NCI-H748 treated with DMSO at 0.1 percent for 48 hours (cell line): ENCODE measurements around the gene INTS7.
"Not testable (repeated sequence)": the region's sequence is repeated elsewhere in the genome, so short reads cannot be mapped to it uniquely, and the experiment has no call there.

Source experiments
- DNase-seq: peaks from one replicate; lab custom pipeline; 2025; lab: John Stamatoyannopoulos, UW

INTS7 gene

DNA sequence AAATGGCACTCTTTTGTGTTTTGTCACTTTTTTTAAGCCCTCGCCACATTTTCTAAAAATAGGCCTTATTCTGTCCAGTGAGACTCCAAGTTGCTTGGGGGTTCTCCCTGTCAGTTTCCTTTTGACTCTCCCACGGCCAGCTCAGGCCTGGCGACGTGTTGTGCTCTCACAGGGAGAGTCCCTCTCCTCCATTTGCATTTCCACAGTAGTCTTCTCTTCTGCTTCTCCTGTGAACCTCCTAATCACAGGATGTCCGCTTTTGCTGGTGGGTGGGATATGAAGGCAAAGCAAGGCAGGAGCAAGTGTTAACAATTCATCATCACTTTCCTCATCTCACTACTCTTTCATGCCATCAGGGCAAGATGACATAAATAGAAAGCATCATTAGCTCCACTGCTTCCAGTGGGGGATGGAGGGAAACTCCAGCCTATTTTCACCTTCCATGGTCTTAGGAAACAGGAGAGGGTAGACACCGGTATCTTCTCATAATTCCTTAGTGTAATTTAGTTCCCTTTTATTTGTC lies 99.8 kb downstream of the INTS7 start:
- no peak for DNase-seq

DNA sequence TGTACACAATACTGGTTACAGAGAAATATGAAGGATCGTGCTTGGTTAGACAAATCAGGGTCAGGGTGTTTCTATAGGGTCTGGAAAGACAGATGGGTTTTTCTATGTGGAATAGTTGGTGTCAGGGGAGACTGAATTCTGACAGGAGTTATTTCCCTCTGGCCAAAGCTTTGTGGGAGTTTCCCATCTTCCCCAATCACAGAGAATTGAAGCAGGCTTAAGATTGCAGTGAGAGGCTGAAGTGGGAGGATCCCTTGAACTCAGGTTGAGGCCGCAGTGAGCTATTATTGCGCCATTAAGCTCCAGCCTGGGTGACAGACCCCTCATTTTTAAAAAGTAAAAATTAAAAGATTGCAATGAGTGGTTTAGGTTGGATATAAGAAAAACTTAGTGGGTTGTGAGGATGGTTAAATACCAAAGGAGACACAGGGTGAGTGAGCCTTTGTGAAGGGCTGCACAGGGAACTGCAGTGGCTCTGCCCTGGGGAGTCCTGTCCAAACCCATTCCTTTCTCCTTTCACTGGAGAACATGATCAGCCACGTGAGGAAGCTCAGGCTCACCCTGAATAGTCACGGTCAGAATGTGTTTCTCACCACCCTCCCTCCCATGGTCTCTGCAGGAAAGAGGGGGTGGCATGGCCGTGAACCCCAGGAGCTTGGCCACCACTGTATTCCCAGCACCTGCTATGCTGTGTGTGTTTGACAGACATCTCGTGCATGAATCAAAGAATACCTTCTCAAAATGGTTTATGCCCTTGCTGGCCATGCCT lies 101.2 kb downstream of the INTS7 start:
- no peak for DNase-seq

DNA sequence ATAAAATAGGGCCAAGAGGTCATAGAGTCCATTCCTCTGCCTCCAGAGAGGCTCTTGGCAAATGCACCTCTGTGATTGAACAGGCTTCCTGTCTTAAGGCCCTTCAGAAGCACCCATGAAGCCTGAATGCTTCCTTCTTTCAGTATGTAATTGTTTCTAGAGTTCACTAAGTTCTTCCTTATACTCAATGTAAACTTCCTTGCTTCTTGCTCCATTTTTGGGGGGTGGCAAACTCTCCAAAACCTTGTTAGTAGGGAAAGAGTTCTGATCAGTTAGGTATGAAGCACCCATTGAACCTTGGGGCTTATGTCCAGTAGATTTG lies 102.5 kb downstream of the INTS7 start:
- DNase-seq = no peak

- no peak for DNase-seq
Measured at GRCh38 chr1:211932231-211932932, 103.0 kb downstream of the INTS7 start.

- no peak for DNase-seq
Measured at GRCh38 chr1:211929683-211930082, 105.7 kb downstream of the INTS7 start.

DNA sequence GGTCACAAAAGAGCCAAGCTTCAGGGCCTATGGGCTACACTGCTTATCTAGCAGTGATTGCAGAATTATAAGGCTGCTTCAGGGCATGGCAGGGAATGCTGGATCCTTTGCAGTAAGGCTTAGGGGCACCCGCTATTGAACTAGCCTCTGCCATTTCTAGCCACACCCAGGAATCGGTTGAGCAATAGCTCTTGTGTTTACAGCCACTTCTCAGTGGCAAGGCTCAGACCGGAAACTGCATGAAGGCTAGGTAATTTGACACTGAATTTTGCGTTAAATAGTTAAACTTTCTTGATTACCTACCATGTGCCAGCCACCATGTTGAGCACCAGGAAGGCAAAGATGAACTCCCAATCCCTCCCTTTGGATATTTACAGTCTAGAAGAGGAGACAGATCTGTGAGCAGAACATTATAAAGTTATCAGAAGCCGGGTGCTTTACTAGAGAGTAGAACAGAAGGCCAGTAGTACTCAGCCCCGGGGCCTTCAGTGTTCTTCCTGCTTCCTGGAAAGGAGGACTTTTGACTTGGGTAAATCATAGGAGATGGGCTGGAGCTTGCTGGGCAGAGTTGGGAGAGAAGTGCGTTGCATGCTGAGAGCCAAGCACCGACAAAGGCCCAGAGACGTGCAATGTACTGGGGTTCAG lies 106.2 kb downstream of the INTS7 start:
- DNase-seq = peak; percentile 85

GRCh38 chr1:211928290-211928801 lies 107.0 kb downstream of the INTS7 start:
- DNase-seq = no peak

- peak; percentile 67 for DNase-seq
Measured at GRCh38 chr1:211925016-211925415, 110.3 kb downstream of the INTS7 start.

GRCh38 chr1:211924256-211924655 lies 111.1 kb downstream of the INTS7 start:
- no peak for DNase-seq

DNA sequence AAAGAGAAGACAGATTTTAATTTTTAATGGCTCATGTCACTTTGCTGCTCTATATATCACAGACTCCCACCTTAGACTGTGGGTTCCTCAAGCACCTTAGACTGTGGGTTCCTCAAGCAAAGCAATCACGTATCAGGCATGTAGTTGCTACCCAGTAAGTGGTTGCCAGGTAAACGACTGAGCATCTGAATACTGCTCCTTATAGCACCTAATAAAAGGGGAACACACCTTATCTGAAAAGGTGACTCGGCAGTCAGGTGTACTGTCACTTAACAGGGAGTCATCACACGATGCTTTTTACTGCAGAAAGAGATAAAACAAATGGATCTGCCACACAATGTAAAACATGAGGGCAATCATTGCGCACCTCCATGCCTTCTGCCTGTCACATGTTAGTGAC lies 112.3 kb downstream of the INTS7 start:
- DNase-seq = no peak

- DNase-seq = no peak
Measured at GRCh38 chr1:211921579-211922095, 113.7 kb downstream of the INTS7 start.

- no peak for DNase-seq
Measured at GRCh38 chr1:211920602-211921226, 114.6 kb downstream of the INTS7 start.

- no peak for DNase-seq
Measured at GRCh38 chr1:211920141-211920572, 115.2 kb downstream of the INTS7 start.

DNA sequence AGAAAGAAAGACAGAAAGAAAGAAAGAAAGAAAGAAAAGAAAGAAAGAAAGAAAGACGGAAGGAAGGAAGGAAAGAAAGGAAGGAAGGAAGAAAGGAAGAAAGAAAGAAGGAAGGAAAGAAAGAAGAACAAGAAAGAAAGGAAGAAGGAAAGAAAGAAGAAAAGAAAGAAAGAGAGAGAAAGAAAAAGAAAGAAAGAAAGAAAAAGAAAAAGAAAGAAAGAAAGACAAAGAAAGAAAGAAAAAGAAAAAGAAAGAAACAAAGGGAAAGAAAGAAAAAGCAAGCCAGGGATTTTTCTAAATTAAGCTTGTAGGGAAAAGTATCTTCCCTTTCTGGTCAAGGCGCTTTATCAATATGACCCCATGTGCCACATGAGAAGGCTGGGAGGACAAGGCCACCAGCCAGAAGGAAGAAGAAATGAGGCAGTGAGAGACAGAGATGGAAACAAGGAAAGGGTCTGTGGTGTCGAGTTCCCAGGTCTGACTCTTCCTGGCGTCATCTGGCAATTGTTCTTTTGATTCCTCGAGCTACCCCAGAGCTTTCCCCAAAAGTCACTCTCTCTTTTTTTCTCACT lies 116.4 kb downstream of the INTS7 start:
- DNase-seq = no peak

- not testable (repeated sequence) for DNase-seq
Measured at GRCh38 chr1:211916458-211916857, 118.9 kb downstream of the INTS7 start.

GRCh38 chr1:211915924-211916323 lies 119.4 kb downstream of the INTS7 start:
- DNase-seq = no peak

GRCh38 chr1:211912844-211913432 lies 122.4 kb downstream of the INTS7 start:
- DNase-seq = no peak

- DNase-seq = no peak
Measured at GRCh38 chr1:211912038-211912437, 123.3 kb downstream of the INTS7 start.

DNA sequence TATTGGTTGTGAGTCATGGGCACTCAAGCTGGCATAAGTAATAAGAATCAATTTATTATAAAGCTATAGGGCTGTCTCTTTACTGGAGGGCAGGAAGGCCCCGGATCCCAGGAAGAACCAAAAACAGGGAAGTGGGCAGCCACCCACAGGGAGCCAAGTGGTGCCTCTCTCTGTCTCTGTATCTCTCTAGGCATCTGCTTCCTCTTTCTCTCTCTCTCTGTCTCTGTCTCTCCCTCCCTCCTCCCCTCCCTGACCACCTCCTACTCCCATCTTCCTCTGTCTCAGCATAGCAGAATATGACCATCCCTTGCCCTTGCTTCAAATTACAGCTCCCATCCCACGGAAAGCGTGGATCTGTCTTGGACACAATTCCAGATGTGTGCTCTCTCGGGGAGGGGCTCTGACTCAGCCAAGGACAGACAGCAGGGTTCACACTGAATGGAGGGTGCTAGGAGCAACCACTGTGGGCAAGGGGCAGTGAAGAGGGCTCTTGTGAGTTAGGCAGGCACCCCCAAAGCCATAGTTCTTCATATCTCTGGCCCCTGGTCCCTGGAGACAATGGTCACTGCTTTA lies 124.4 kb downstream of the INTS7 start:
- DNase-seq = no peak

GRCh38 chr1:211910113-211910884 lies 125.1 kb downstream of the INTS7 start:
- no peak for DNase-seq
